ENCODE data around the gene EDDM3A. TPM values are rescaled to one million over a fixed set of nuclear protein-coding genes. Genes with fewer than 3 reads are reported as not detected.

The EDDM3A gene
- polyA plus RNA-seq, 1 donor from 2014 or later, result not detected

DNA sequence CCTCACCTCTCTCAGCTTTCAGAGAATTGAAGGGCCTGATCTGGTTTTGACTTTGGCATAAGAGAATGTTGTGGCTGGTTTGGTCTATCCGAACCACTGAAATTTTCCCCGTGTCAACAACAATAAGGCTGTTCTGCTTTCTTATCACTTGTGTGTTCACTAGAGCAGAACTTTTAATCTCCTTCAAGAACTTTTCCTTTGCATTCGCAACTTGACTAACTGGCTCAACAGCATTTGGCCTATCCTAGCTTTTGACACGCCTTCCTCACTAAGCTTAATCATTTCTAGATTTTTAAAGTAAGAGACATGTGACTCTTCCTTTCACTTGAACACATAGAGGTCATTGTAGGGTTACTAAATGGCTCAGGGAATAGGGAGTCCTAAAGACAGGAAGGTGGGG, 25.9 kb upstream of the EDDM3A start:
- Histone ChIP-seq H3K79me2 (replicated peaks; ENCODE audit: insufficient read depth, low read length) (no peaks in the 10 kb centered on the region), H3K27ac (ENCODE audit: low read length) (no peak overlapping the region), H3K27me3 (ENCODE audit: insufficient read depth, low read depth, low read length) (no peaks in the 10 kb centered on the region), H3K9me3 (ENCODE audit: low read length) (no peaks in the 10 kb centered on the region), H3K4me2 (ENCODE audit: low read length) (no peak overlapping the region), H3K4me3 (ENCODE audit: low read length) (no peak overlapping the region), H3K36me3 (ENCODE audit: insufficient read depth, low read length) (no peaks in the 10 kb centered on the region), H3K9ac (ENCODE audit: low read length) (no peak overlapping the region), H4K20me1 (ENCODE audit: insufficient read depth) (no peaks in the 10 kb centered on the region), H3K9me2 (ENCODE audit: insufficient read depth, low read length) (no peaks in the 10 kb centered on the region), H2AFZ (ENCODE audit: low read depth, low read length) (no peak overlapping the region), H3F3A (ENCODE audit: insufficient read depth, low read length, poor library complexity, severe bottlenecking) (no peaks in the 10 kb centered on the region)
- TF ChIP-seq EP300 (conservative IDR thresholded peaks at IDR 0.05; ENCODE audit: poor library complexity, severe bottlenecking), result no peak

DNA sequence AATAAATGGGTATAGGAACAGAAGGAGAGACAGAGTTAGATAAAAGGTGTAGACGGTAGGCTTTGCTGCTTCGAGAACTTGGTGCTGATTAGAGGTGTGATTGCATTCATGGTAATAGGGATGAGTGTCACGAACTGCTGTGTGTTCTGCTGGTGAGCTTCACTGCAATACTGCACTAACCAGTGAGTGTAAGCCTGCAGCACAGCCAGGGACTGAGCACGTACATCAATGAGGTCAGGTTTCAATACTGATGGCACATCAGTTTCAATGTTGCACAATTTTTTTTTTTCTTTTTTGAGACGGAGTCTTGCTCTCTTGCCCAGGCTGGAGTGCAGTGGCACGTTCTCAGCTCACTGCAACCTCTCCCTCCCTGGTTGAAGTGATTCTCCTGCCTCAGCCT, 24.9 kb upstream of the EDDM3A start:
- Histone ChIP-seq H3K27ac (ENCODE audit: low read length) (no peak overlapping the region), H3K9ac (ENCODE audit: low read length) (no peak overlapping the region), H3K36me3 (ENCODE audit: insufficient read depth, low read length) (no peaks in the 10 kb centered on the region), H3K4me3 (ENCODE audit: low read length) (no peak overlapping the region), H3K27me3 (ENCODE audit: insufficient read depth, low read depth, low read length) (no peaks in the 10 kb centered on the region), H3K79me2 (replicated peaks; ENCODE audit: insufficient read depth, low read length) (no peaks in the 10 kb centered on the region), H3K9me2 (ENCODE audit: insufficient read depth, low read length) (no peaks in the 10 kb centered on the region), H2AFZ (ENCODE audit: low read depth, low read length) (no peak overlapping the region), H3F3A (ENCODE audit: insufficient read depth, low read length, poor library complexity, severe bottlenecking) (no peaks in the 10 kb centered on the region), H4K20me1 (ENCODE audit: insufficient read depth) (no peaks in the 10 kb centered on the region), H3K9me3 (ENCODE audit: low read length) (no peaks in the 10 kb centered on the region), H3K4me2 (ENCODE audit: low read length) (no peak overlapping the region)
- TF ChIP-seq EZH2 (IDR thresholded peaks at IDR 0.05; ENCODE audit: borderline replicate concordance, insufficient read depth, low read length, poor library complexity, severe bottlenecking) (no peak), MXI1 (conservative IDR thresholded peaks at IDR 0.05; ENCODE audit: poor library complexity, severe bottlenecking) (no peak), TAF1 (IDR thresholded peaks at IDR 0.05; ENCODE audit: low read depth) (no peak), RAD21 (conservative IDR thresholded peaks at IDR 0.05) (no peak), POLR2AphosphoS5 (IDR thresholded peaks at IDR 0.05) (no peak)
- TF ChIP-seq, protein P1, sequence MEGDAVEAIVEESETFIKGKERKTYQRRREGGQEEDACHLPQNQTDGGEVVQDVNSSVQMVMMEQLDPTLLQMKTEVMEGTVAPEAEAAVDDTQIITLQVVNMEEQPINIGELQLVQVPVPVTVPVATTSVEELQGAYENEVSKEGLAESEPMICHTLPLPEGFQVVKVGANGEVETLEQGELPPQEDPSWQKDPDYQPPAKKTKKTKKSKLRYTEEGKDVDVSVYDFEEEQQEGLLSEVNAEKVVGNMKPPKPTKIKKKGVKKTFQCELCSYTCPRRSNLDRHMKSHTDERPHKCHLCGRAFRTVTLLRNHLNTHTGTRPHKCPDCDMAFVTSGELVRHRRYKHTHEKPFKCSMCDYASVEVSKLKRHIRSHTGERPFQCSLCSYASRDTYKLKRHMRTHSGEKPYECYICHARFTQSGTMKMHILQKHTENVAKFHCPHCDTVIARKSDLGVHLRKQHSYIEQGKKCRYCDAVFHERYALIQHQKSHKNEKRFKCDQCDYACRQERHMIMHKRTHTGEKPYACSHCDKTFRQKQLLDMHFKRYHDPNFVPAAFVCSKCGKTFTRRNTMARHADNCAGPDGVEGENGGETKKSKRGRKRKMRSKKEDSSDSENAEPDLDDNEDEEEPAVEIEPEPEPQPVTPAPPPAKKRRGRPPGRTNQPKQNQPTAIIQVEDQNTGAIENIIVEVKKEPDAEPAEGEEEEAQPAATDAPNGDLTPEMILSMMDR (IDR thresholded peaks at IDR 0.05; ENCODE audit: poor library complexity, severe bottlenecking), result no peak

DNA sequence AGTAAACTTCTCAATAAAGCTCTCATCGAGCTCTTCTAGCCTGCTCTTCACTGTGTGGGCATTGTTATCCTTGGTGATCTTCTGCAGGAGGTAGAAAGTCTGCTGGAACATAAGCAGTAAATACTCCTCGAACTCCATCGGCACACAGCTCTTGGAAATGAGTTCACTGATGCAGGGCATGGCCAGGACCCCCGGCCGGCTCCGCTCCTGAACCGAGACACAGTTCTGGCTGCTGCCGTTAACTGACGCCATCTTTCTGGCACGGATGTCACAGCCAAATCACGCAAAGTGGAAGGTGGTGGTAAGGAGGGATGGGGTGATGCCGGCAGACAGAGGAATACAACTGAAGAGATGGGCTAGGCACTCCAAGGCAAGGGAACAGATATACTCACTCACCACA, 23.7 kb upstream of the EDDM3A start:
- Histone ChIP-seq H3K9me2 (ENCODE audit: insufficient read depth, low read length) (no peaks in the 10 kb centered on the region), H3F3A (ENCODE audit: insufficient read depth, low read length, poor library complexity, severe bottlenecking) (no peaks in the 10 kb centered on the region), H3K9me3 (ENCODE audit: low read length) (no peaks in the 10 kb centered on the region), H3K36me3 (ENCODE audit: insufficient read depth, low read length) (no peaks in the 10 kb centered on the region), H3K9ac (ENCODE audit: low read length) (no peak overlapping the region), H3K4me3 (ENCODE audit: low read length) (no peak overlapping the region), H3K27me3 (ENCODE audit: insufficient read depth, low read depth, low read length) (no peaks in the 10 kb centered on the region), H2AFZ (ENCODE audit: low read depth, low read length) (no peak overlapping the region), H3K27ac (ENCODE audit: low read length) (no peak overlapping the region), H3K79me2 (replicated peaks; ENCODE audit: insufficient read depth, low read length) (no peaks in the 10 kb centered on the region), H3K4me2 (ENCODE audit: low read length) (no peak overlapping the region), H4K20me1 (ENCODE audit: insufficient read depth) (no peaks in the 10 kb centered on the region)
- TF ChIP-seq SMC3 (conservative IDR thresholded peaks at IDR 0.05; ENCODE audit: poor library complexity), result no peak
- TF ChIP-seq TAF1 (IDR thresholded peaks at IDR 0.05; ENCODE audit: low read depth), result no peak
- TF ChIP-seq, protein P2, sequence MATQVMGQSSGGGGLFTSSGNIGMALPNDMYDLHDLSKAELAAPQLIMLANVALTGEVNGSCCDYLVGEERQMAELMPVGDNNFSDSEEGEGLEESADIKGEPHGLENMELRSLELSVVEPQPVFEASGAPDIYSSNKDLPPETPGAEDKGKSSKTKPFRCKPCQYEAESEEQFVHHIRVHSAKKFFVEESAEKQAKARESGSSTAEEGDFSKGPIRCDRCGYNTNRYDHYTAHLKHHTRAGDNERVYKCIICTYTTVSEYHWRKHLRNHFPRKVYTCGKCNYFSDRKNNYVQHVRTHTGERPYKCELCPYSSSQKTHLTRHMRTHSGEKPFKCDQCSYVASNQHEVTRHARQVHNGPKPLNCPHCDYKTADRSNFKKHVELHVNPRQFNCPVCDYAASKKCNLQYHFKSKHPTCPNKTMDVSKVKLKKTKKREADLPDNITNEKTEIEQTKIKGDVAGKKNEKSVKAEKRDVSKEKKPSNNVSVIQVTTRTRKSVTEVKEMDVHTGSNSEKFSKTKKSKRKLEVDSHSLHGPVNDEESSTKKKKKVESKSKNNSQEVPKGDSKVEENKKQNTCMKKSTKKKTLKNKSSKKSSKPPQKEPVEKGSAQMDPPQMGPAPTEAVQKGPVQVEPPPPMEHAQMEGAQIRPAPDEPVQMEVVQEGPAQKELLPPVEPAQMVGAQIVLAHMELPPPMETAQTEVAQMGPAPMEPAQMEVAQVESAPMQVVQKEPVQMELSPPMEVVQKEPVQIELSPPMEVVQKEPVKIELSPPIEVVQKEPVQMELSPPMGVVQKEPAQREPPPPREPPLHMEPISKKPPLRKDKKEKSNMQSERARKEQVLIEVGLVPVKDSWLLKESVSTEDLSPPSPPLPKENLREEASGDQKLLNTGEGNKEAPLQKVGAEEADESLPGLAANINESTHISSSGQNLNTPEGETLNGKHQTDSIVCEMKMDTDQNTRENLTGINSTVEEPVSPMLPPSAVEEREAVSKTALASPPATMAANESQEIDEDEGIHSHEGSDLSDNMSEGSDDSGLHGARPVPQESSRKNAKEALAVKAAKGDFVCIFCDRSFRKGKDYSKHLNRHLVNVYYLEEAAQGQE (IDR thresholded peaks at IDR 0.05; ENCODE audit: borderline replicate concordance), result no peak
- TF ChIP-seq MXI1 (conservative IDR thresholded peaks at IDR 0.05; ENCODE audit: poor library complexity, severe bottlenecking), result no peak
